ENCODE measurements around the gene OFD1.

Gene OFD1

DNA sequence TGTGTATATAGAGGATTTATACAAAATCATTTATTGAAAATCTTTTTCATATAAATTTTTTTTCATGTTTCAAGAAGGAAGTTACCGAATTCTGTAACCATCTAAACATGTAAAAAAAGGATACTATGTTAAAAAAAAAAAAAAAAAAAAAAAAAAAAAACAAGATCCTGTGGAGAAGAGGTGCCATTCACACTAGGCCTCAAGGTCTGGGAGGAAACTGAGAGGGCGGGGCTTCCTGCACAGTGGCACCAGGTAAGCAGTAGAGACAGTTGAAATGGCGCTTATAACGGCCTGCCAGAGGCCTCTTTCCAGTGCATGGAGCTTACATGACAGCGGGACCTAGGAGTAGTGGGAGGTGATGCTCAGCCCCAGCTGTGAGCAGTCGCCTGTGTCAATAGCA, 17.6 kb upstream of the OFD1 start:
- no peaks in the 10 kb centered on the region for H3K9me3 ChIP-seq (ENCODE audit: insufficient read depth, low read length)
- no peak overlapping the region for H2AFZ ChIP-seq (ENCODE audit: low read depth, low read length)
- no peaks in the 10 kb centered on the region for H3K4me1 ChIP-seq (ENCODE audit: low read length)
- TF ChIP-seq EZH2phosphoT487 (IDR thresholded peaks at IDR 0.05; ENCODE audit: low read depth): no peak
- TF ChIP-seq, protein P1, sequence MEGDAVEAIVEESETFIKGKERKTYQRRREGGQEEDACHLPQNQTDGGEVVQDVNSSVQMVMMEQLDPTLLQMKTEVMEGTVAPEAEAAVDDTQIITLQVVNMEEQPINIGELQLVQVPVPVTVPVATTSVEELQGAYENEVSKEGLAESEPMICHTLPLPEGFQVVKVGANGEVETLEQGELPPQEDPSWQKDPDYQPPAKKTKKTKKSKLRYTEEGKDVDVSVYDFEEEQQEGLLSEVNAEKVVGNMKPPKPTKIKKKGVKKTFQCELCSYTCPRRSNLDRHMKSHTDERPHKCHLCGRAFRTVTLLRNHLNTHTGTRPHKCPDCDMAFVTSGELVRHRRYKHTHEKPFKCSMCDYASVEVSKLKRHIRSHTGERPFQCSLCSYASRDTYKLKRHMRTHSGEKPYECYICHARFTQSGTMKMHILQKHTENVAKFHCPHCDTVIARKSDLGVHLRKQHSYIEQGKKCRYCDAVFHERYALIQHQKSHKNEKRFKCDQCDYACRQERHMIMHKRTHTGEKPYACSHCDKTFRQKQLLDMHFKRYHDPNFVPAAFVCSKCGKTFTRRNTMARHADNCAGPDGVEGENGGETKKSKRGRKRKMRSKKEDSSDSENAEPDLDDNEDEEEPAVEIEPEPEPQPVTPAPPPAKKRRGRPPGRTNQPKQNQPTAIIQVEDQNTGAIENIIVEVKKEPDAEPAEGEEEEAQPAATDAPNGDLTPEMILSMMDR (IDR thresholded peaks at IDR 0.05; ENCODE audit: low read depth, low read length): no peak
- peaks cover 20% of the 10 kb centered on the region for H3K79me2 ChIP-seq (ENCODE audit: low read length)
- no peaks in the 10 kb centered on the region for H3K27me3 ChIP-seq (ENCODE audit: low read depth, low read length)
- no peak overlapping the region for H3K4me2 ChIP-seq (ENCODE audit: low read length)
- H3K9ac ChIP-seq (ENCODE audit: low read length): no peak overlapping the region
- peaks cover 3% of the 10 kb centered on the region; the same call in 1 of the 2 replicates for H4K20me1 ChIP-seq (ENCODE audit: insufficient read depth, low read length)
- H3K27ac ChIP-seq (ENCODE audit: low read length): no peak overlapping the region
- peaks cover 30% of the 10 kb centered on the region for H3K36me3 ChIP-seq (replicated peaks; ENCODE audit: low read depth, low read length)
- no peak overlapping the region for H3K4me3 ChIP-seq (ENCODE audit: low read length)

GRCh38 chrX:13717700-13718472, 16.7 kb upstream of the OFD1 start:
- no peak for TF ChIP-seq EZH2phosphoT487 (IDR thresholded peaks at IDR 0.05; ENCODE audit: low read depth)
- TF ChIP-seq, protein P1 (IDR thresholded peaks at IDR 0.05; ENCODE audit: low read depth, low read length): no peak
- no peaks in the 10 kb centered on the region for H3K27me3 ChIP-seq (ENCODE audit: low read depth, low read length)
- no peak overlapping the region for H2AFZ ChIP-seq (ENCODE audit: low read depth, low read length)
- H3K27ac ChIP-seq (ENCODE audit: low read length): no peak overlapping the region
- no peak overlapping the region for H3K9ac ChIP-seq (ENCODE audit: low read length)
- H3K79me2 ChIP-seq (ENCODE audit: low read length): peaks cover 26% of the 10 kb centered on the region
- H3K4me3 ChIP-seq (ENCODE audit: low read length): no peak overlapping the region
- H4K20me1 ChIP-seq (ENCODE audit: insufficient read depth, low read length): peaks cover 9% of the 10 kb centered on the region; the same call in 1 of the 2 replicates
- no peaks in the 10 kb centered on the region for H3K9me3 ChIP-seq (ENCODE audit: insufficient read depth, low read length)
- no peak overlapping the region for H3K4me2 ChIP-seq (ENCODE audit: low read length)
- H3K36me3 ChIP-seq (replicated peaks; ENCODE audit: low read depth, low read length): peaks cover 29% of the 10 kb centered on the region
- H3K4me1 ChIP-seq (ENCODE audit: low read length): no peaks in the 10 kb centered on the region

GRCh38 chrX:13719192-13719856, 15.2 kb upstream of the OFD1 start:
- Histone ChIP-seq H2AFZ (ENCODE audit: low read depth, low read length) (no peak overlapping the region), H3K79me2 (ENCODE audit: low read length) (peaks cover 38% of the 10 kb centered on the region), H3K9ac (ENCODE audit: low read length) (no peak overlapping the region), H4K20me1 (ENCODE audit: insufficient read depth, low read length) (peaks cover 13% of the 10 kb centered on the region; the same call in 1 of the 2 replicates), H3K9me3 (ENCODE audit: insufficient read depth, low read length) (no peaks in the 10 kb centered on the region), H3K4me1 (ENCODE audit: low read length) (no peaks in the 10 kb centered on the region), H3K4me3 (ENCODE audit: low read length) (no peak overlapping the region), H3K27ac (ENCODE audit: low read length) (no peak overlapping the region), H3K4me2 (ENCODE audit: low read length) (no peak overlapping the region), H3K27me3 (ENCODE audit: low read depth, low read length) (no peaks in the 10 kb centered on the region), H3K36me3 (replicated peaks; ENCODE audit: low read depth, low read length) (peaks cover 34% of the 10 kb centered on the region)
- no peak for TF ChIP-seq EZH2phosphoT487 (IDR thresholded peaks at IDR 0.05; ENCODE audit: low read depth)
- TF ChIP-seq, protein P1 (IDR thresholded peaks at IDR 0.05; ENCODE audit: low read depth, low read length): no peak

GRCh38 chrX:13721371-13721770, 13.2 kb upstream of the OFD1 start:
- H3K27me3 ChIP-seq (ENCODE audit: low read depth, low read length): no peaks in the 10 kb centered on the region
- peaks cover 17% of the 10 kb centered on the region for H3K36me3 ChIP-seq (replicated peaks; ENCODE audit: low read depth, low read length)
- H2AFZ ChIP-seq (ENCODE audit: low read depth, low read length): no peak overlapping the region
- no peak overlapping the region for H3K9ac ChIP-seq (ENCODE audit: low read length)
- H3K9me3 ChIP-seq (ENCODE audit: insufficient read depth, low read length): no peaks in the 10 kb centered on the region
- H3K27ac ChIP-seq (ENCODE audit: low read length): no peak overlapping the region
- H4K20me1 ChIP-seq (ENCODE audit: insufficient read depth, low read length): peaks cover 13% of the 10 kb centered on the region; the same call in 1 of the 2 replicates
- TF ChIP-seq, protein P1 (IDR thresholded peaks at IDR 0.05; ENCODE audit: low read depth, low read length): no peak
- no peak for TF ChIP-seq EZH2phosphoT487 (IDR thresholded peaks at IDR 0.05; ENCODE audit: low read depth)
- H3K4me2 ChIP-seq (ENCODE audit: low read length): no peak overlapping the region
- H3K4me1 ChIP-seq (ENCODE audit: low read length): no peaks in the 10 kb centered on the region
- peaks cover 43% of the 10 kb centered on the region for H3K79me2 ChIP-seq (ENCODE audit: low read length)
- no peak overlapping the region for H3K4me3 ChIP-seq (ENCODE audit: low read length)
